HG02678 (cell line): Measurements from ENCODE around the gene YAF2.
A peak's percentile ranks its signal among the peaks of the same experiment; 100 is the strongest.
"Not testable (repeated sequence)": the region's sequence is repeated elsewhere in the genome, so short reads cannot be mapped to it uniquely, and the experiment has no call there.

Experiments
- ATAC-seq: cut with Tn5 transposase; IDR thresholded peaks from one replicate; pipeline ENCODE4 v1.9.1; 2021; ENCODE audit warnings: mild to moderate bottlenecking, moderate library complexity; ENCODE audit not compliant: unreplicated experiment

Gene YAF2

DNA sequence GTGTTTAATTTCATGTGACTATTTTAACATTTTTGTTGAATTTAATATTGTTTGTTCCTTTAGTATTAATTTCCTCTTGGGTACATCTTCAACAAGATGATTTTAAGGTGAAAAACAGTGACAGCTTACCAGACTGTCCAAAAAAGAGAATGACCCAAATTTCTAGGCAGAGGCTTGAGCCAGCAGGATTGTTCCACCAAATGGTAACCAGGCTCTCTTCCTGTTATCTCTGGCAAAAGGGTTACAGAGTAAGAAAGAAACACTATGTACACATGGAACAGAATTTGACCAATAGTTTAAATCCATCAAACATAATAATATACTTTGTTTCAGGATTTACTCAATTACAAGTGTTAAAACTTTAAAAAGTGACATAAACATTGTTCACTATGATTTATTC is 39.0 kb downstream of the YAF2 start:
- no peak for ATAC-seq

DNA sequence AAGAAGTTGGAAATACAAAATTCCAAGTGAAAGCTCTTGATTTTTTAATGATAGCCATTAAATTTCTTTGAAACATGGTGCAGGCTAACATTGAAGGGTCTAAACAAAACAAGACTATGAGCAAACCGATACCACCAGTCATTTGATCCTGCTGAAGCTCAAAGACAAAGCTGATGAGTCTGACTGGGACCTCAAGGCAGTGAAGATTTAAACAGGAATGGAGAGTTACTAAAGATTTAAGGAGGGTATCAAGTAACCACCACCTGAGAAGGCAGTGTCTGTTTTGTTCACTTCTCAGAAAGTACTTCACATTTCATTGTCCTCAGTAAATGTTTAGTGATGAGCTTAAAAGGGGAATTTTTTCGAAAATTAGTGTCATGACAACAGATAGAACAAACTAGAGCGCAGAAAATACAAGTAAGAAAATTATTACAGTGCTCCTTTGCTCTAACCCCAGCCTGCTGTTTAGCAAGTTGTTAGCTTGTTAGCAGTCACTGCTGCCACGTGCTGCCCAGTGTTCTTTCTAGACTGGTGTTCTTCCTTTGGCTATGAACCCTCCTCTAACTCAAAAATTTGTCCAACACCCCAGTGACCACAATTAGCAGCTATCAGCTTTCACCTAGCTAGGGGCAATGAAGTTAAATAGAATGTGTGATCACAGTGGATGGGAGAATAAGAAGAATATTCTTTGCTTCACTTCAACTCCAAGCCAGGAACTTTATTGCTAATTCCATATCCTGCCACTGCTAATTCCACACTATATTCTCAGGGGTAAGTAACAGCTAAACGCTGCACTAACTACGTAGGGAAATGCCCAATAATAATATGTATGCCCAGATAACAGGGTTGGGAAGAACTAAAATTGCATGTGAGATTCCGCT is 41.1 kb downstream of the YAF2 start:
- no peak for ATAC-seq

DNA sequence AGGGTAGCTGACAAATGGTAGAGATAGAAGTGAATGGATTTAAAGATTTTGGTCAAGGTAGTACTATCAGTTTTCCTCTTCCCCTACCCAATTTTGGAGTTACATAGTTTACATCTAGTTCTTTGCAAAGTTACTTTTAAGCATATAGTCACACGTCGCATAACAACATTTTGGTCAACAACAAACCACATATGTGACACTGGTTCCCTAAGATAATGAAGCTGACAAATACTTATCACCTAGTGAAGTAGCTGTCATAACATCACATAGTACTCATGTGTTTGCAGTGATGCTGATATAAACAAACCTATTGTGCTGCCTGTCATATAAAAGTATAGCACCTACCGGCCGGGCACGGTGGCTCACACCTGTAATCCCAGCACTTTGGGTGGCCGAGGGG is 45.4 kb downstream of the YAF2 start:
- no peak for ATAC-seq

- no peak for ATAC-seq
Measured at GRCh38 chr12:42192258-42192657, 45.8 kb downstream of the YAF2 start.

DNA sequence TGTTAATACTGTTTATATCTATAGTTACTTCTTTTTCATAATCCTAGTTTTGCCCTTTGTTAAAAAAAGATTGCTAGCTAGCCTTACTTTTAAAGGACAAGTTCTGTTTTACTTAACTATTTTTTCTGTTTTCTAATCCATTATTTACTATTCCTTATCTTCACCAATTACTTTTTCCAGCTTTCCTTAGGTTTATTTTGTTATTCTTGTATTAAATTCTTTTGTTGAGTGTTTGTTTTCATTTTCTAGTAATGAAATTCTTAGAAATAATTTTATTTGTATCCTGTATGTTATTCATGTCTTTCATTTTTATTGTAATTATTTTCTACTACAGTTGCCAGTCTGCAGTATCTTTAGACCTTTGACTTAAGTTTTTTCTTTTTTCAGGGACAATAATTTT is 47.7 kb downstream of the YAF2 start:
- no peak for ATAC-seq

GRCh38 chr12:42188275-42188674 is 49.8 kb downstream of the YAF2 start:
- ATAC-seq: not testable (repeated sequence)

DNA sequence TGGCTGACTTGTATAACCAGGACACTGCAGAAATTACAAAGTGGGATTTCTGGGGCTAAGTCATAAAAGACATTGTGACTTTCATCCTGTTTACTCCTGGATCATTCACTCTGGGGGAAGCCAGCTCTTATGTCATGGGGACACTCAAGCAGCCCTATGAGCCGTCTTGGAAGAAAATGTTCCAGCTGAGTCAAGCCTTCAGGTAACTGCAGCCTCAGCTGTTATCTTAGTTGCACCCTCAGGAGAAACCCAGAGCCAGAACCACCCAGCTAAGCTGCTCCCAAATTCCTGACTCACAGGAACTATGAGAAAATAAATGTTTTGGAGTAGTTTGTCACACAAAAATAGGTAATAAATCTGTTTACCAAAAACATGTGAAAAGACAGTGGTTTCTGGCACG is 50.2 kb downstream of the YAF2 start:
- no peak for ATAC-seq

DNA sequence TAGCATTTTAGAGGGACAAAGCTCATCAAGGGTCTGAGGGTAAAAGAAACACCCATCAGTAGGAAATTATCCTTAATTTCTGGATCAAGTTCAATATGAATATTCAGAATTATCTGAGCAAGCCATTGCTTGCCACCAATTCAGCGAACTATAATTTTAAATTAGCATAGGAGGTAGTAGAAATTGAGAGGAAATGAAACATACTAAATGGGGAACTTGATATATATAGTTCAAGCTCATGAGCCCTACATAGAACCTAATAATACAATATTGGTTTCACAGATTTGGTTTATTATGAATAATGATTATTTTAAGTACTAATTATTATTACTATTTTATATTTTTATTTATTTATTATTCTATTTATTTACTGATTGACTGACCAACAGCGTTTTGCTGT is 51.3 kb downstream of the YAF2 start:
- ATAC-seq: peak; percentile 59

GRCh38 chr12:42182394-42182793 is 55.7 kb downstream of the YAF2 start:
- ATAC-seq: no peak

DNA sequence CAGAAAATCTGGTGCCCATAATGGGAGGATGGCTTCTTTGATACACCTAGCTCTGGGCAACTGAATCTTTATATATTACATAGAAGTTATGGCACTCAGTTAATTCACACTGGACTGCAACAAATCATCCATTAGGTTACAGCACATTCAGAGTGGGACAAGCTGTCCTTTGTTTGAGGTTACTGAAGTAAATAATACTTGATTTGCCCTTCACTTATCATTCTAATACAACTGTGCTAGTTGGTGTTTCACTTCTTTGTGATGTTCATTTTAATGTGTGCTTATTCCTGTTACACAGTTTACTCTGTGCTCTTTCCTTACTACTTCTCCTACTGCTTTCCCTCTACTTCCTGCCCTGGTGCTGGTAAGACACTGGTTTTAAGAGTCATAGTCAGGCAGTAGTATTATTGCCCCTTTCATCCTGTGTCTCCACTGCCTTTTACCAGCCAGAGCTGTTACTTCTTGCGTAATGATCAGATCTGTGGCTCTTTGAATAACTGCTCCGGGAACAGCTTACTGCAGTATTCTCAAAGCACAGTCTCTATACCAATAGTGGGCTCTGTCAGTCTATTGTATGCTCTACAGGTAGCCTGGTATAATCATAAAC is 57.0 kb downstream of the YAF2 start:
- no peak for ATAC-seq

DNA sequence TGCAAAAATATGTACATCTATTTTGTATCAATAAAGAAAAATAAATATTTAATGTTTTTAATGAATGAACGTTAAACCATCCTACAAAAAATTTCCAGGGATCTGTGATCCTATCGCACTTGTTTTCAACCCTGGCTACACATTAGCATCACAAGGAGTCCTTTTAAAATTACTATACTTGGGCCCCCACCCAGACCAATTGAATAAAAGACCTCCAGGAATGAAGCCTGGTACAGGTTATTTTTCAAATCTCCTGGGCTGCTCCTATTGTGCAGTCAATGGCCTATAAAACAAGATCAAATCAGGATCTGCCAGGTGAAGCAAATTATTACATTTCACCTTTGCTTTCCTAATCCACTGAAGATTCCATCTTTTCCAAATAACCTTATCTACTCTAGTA is 59.9 kb downstream of the YAF2 start:
- ATAC-seq: no peak

GRCh38 chr12:42174978-42175377 is 63.1 kb downstream of the YAF2 start:
- ATAC-seq: no peak

- no peak for ATAC-seq
Measured at GRCh38 chr12:42173961-42174521, 64.0 kb downstream of the YAF2 start.

DNA sequence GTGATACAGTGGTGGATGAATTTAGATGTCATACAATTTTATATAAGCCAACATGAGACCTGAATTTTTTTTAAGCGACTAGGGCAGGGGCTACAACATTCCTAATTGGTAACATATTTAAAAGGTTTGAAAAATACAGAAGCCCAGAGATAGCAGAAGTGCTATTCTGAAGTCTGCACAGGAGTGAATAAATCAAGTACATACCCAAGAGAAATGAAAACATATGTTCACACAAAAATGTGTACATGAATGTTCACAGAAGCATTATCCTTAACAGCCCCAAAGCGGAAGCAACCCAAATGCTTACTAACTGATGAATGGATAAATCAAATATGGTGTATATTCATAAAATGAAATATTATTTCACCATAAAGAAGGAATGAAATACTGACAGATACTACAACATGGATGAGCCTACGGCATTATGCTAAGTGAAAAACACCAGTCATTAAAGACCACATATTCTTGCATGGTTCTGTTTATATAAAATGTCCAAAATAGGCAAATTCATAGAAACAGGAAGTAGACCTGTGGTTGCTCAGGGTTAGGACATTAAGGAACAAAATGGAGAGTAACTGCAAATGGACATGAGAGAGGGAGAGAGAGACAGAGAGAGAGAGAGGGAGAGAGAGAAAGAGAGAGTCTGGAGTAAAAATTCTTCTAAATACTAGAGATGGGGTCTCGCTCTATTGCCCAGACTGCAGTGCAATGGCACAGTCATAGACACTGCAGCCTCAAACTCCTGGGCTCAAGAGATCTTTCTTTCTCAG is 65.4 kb downstream of the YAF2 start:
- ATAC-seq: no peak

- no peak for ATAC-seq
Measured at GRCh38 chr12:42167711-42168110, 70.3 kb downstream of the YAF2 start.

DNA sequence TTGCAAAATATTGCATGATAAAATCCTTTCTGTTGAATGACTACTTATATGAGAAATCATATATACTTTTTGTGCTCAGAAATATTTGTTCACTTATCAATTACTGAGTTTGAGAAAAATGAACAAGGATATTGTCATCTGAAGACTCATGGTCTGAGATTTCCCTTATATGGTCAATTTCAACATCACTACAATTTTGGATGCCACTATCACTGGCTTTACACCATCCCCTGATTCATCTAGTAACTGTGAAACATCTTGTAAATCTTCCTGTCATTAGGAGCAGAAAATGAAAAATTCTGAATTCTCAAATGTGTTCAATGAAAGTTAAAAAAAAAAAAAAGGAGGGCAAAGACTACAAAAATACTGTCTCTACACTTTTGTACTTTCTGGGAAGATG is 71.5 kb downstream of the YAF2 start:
- no peak for ATAC-seq

DNA sequence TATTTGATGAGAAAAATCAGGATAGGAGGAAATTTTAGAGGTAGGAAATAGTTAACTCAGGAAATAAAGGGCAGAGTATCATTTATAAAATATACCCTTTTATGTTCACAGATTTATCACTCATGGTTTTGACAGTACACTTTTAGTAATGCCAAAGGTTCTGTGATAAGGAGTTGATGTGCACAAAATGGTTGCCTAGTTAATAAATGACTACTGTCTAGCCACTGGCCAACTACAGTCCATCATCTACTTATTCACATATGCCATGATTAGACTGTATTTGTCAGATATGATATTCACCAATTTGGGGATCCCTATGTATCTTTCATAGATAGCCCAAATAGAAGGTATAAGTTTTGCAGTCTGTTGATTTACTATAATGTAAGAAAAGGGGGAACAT is 74.1 kb downstream of the YAF2 start:
- no peak for ATAC-seq

DNA sequence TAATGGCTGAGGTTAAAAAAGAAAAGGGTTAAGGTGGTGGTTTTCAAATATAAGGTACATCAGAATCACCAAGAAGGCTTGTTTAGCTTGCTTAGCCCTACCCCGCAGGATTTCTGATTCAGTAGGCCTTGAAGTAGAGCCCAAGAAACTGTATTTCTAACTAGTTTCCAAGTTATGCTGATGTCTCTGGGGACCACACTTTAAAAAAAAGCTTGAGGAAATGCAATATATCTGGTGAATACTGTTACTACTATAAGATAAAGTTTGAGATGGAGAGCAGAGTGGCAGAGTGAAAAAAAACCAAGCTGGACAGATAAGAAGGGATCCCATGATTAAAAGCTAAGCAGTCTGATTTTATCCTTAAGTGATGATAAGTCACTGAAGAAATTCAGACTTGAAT is 75.1 kb downstream of the YAF2 start:
- no peak for ATAC-seq

DNA sequence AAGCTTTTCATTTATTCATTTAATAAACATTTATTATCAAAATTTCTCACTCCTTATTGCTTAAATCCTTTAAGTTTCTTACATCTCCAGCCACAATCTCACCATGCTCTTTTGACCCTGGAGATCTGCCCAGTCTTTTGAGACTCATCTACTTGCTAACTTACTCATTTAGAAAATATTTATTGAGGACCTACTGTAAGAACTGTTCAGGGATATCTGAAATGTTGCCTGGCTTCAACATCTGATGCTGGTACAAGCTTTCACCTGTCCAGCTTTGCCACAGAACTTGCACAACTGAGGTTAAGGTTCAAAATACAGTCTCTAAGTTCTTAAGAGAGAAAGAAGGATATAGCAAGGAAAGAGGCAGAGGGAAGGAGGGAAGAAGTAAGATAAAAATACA is 75.9 kb downstream of the YAF2 start:
- no peak for ATAC-seq

DNA sequence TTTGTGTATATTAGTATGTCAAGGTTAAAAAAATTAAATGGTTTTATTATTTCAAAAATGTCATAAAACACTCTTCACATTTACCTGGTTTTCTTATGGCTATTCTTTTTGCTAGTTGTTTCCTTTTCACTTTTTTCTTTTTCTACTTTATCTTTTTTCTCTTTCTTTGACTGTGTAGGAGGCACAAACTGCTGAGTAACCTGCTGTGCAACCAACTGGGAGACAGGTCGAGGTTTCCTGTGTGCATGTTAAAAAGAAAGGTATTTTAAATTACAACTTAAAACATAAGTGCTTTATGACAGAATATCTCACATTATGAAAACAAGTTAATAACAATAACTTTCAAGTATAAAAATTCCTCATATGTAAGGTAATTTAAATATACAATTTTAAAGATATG is 76.5 kb downstream of the YAF2 start:
- no peak for ATAC-seq

GRCh38 chr12:42156232-42156631 is 81.8 kb downstream of the YAF2 start:
- no peak for ATAC-seq
